ENCODE results near the gene STAG1. TPM values are rescaled to one million over a fixed set of nuclear protein-coding genes. Genes with fewer than 3 reads are reported as not detected.
"Not testable (repeated sequence)": the region's sequence is repeated elsewhere in the genome, so short reads cannot be mapped to it uniquely, and the experiment has no call there.

The STAG1 gene
- total RNA-seq, 1 experiment from 2014 or later = 31.6 TPM

DNA sequence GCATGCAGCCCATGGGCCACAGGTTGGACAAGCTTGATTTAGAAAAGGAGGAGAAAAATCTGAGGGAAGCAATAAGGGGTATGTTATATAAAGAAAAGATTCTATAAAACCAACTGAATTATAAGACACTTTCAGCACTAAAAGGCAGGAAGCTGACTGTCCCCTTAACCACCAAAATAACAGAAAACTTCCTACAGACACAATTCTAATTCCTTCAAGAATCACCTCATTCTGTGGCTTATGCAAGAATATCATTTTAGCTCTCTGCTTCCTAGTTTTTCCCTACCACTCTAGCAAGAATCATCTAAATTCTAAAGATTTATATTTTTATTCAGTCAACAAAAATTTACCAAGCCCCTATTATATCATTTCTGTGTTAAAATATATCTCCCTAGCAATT is 6.3 kb downstream of the STAG1 start:
- no peak for DNase-seq (ENCODE audit: low read depth)

DNA sequence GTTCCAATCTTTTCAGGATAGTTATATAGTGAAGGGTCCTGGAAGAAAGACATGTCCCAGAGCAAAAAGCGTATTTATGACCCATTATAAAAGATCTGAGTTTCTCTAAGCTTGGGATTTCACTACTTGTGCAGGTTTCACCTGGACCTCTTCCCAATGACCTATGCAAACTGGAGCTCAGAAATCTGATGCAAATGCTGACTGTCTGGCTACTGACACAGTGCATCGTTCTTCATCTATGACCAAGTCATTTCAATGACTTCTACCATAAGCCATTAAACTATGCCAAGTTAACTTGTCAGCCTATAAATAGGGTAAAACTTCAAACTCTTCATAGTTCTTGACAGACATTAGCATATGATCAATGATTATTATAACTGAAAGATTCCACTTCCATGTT is 11.1 kb downstream of the STAG1 start:
- no peak for DNase-seq (ENCODE audit: low read depth)

DNA sequence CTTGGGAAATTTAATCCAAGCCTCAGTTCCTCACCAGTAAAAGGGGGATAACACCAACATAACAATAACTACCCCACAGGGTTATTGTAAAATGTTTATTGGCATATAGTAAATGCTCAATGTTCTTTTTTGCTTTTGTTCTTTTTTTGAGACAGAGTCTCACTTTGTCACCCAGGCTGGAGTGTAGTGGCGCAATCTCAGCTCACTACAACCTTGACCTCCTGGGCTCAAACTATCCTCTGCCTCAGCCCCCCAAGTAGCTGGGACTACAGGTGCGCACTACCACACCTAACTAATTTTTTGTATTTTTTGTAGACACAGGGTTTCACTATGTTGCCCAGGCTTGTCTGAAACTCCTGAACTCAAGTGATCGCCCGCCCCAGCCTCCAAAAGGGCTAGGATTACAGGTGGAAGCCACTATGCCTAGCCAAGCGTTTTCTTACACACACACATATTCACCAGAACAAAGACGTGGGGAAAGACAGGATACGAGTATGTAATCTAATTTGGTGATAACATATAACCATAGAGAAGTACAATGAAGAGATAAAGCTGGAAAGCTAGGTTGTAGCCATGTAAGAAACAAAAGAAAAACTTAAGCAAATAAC is 11.7 kb downstream of the STAG1 start:
- no peak for DNase-seq (ENCODE audit: low read depth)

DNA sequence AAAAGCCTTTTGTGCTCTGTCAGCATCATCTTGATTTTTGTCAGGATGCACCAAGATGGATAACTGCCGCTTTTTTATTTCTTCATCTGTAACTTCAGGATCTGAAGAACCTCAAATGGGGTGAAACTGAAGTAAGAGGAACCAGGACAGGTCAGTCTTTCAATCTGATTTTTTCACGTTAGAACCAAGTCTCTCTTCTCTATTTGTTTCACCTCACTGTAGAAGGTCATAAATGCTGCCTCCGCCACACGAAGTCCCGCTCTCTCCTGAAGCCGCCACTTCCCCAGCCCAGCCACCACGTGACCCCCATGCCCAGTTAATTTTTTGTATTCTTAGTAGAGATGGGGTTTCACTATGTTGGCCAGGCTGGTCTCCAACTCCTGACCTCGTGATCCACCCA is 15.2 kb downstream of the STAG1 start:
- DNase-seq (ENCODE audit: low read depth) = not testable (repeated sequence)

DNA sequence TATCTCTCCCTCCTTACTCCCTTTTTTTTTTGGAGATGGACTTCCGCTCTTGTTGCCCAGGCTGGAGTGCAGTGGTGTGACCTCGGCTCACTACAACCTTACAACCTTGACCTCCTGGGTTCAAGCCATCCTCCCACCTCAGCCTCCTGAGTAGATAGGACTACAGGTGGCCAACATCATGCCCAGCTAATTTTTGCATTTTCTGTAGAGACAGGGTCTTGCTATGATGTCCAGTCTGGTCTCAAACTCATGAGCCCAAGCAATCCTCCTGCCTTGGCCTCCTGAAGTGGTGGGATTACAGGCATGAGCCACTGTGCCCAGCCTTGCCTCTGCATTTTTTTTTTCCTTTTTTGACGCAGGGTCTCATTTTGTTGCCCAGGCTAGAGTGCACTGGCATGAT is 17.1 kb downstream of the STAG1 start:
- no peak for DNase-seq (ENCODE audit: low read depth)

DNA sequence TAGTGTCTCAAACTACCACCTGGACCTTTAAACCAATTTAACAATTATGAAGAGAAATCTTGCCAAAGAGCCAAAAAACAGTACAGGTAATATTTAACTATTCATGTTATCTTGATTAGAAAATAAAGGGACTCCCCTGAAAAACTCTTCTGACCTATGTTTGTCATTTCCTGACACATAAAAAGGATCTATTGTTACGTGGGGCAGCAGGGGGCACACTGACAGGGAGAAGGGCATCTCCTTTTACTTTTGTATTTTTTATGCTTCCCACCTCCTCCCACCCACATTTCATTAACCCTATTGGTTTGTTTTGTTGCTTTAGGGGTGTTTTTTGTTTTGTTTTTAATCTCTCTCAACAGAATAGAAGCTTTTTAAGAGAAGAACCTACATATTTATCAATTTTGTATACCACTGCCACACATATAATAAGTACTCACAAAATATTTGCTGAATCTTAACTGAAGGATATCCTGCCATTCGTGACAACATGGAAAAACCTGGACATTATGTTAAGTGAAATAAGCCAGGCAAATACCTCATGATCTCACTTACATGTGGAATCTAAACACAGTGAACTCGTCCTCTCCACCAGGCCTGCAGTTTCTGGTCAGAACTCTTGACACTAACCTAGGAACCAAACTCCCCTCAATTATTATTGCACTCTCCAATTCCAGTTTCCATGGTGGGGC is 17.7 kb downstream of the STAG1 start:
- DNase-seq (ENCODE audit: low read depth) = no peak

DNA sequence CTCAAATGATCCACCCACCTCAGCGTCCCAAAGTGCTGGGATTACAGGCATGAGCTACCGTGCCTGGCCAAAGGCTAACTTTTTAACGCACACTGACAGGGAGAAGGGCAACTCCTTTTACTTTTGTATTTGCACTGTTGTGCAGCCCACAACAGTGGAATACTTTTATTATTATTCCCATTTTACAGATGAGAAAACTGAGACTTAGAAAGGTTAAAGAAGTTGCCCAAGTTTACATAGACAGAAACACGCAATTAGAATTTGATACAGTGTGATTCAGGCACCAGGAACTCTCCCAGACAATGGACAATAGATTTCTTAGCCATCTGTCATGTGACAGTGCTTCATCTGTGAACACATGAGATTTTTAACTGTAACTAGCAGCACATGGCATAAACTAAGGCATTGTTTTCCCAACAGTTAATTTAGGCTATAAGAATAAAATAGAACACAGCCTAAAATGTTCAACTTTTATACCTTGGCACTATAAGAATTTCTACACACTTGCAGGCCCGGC is 18.8 kb downstream of the STAG1 start:
- DNase-seq (ENCODE audit: low read depth) = peak; percentile 39

DNA sequence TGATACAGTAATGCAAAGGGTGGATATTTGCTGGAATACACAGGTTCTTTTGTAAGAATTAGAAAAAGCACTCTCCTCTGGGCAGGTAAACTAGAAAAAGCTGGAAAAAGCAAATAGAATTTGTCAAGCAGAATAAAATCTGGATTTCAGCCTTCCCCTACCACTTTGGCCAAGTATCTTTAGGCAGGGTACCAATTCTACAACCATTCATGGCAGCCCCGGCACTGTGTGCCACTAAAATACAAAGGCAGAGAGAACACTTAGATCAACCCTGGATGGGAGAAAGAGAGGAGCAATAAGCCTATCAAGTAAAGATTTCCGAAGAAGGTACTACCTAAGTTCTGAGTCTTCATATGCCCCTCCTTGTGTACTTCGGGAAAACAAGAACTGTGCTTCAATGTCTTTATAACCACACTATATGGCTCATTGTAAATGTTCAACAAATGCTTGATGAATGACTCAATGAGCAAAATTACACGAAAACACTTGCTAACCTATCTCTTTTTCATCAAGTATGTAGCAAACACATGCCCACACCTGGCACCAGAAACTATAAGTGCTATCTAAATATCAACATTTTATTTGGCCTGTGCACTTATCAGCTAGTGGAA is 20.8 kb downstream of the STAG1 start:
- DNase-seq (ENCODE audit: low read depth) = no peak

DNA sequence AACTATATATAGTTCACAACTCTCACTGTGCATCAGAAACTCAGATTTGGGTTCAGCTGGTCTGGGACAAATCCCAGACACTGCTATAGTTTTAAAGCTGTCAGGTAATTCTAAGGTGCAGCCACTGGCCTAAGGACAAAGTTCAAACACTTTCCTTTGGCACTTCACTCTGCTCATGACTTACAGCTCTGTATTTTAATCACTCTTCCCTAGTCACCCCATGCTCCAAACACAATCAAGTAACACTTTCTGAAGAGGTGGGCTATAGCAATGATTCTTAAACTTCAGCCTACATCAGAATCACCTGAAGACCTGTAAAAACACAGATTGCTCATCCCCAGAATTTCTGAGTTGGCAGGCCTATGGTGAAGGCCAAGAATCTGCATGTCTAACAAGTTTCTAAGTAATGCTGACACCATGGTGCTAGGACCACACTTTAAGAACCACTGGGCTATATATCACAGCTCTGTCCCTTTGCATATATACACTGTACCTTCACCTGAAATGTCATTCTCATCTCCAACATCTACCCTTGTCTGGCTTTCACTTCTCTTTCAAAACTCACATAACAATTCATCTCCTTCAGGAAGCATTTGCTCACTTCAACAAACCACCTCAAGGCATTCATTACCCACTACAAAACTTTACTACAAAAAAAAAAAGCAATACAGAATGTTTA is 21.4 kb downstream of the STAG1 start:
- DNase-seq (ENCODE audit: low read depth) = no peak

DNA sequence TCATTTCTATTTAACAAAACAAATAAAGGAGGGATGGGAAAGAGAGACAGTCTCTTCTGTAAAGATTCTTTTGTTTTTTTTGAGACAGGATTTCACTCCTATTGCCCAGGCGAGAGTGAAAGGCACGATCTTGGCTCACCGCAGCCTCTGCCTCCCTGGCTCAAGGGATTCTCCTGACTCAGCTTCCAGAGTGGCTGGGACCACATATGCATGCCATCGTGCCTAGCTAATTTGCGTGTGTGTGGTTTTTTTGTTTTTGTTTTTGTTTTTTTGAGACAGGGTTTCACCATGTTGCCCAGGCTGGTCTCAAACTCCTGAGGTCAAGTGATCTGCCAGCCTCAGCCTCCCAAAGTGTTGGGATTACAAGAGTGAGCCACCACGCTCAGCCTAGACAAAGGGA is 23.3 kb downstream of the STAG1 start:
- DNase-seq (ENCODE audit: low read depth) = peak; percentile 96

DNA sequence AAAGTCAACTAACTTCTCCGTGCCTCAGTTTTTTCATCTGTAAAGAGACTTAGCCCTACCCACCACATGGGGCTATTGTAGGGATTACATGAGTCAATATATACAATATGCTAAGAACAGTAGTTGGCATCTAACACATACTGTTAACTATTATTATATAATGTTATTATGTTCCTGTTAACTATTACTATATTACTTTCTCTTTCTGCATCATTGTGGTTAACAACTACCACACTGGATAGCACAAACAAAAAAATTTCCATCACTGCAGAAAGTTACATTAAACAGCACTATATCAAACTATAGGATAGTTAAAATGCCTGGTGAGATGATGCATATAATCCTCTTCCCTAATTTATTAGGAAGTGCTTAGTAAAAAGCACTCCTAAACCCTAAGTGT is 23.7 kb downstream of the STAG1 start:
- DNase-seq (ENCODE audit: low read depth) = no peak

DNA sequence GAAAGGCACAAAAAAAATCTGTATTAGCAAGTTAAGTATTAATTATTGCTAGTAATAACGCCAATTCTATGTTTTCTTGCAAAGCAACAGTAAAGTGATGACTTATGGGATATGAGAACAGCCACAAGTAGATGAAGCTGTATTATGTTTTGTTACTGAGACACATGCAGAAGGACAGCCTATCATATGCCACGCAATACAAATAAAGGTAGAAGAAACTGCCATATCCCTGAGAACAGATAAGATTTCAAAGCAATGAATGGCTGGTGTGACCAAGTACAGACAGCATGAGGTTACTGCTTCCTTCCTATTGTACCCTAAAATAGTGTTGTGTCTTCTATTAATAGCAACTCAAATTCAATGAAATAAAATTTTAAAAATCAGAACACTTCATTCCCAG is 26.7 kb downstream of the STAG1 start:
- no peak for DNase-seq (ENCODE audit: low read depth)

DNA sequence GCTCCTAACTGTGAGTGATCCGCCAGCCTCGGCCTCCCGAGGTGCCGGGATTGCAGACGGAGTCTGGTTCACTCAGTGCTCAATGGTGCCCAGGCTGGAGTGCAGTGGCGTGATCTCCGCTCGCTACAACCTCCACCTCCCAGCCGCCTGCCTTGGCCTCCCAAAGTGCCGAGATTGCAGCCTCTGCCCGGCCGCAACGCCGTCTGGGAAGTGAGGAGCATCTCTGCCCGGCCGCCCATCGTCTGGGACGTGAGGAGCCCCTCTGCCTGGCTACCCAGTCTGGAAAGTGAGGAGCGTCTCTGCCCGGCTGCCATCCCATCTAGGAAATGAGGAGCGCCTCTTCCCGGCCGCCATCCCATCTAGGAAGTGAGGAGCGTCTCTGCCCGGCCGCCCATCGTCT is 29.3 kb downstream of the STAG1 start:
- DNase-seq (ENCODE audit: low read depth) = not testable (repeated sequence)

DNA sequence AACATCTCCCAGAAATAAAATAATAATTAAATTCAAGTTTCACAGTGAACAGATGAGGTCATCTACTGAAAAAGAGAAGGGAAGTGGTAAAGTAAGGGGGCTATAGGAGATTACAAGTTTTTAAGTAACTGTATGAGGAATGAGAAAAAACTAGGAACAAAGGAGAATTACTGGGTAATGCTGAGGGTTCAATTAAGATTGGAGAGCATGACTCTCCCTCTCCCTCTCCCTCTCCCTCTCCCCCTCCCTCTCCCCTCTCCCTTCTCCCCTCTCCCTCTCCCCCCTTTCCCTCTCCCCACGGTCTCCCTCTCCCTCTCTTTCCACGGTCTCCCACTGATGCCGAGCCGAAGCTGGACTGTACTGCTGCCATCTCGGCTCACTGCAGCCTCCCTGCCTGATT is 29.8 kb downstream of the STAG1 start:
- not testable (repeated sequence) for DNase-seq (ENCODE audit: low read depth)

DNA sequence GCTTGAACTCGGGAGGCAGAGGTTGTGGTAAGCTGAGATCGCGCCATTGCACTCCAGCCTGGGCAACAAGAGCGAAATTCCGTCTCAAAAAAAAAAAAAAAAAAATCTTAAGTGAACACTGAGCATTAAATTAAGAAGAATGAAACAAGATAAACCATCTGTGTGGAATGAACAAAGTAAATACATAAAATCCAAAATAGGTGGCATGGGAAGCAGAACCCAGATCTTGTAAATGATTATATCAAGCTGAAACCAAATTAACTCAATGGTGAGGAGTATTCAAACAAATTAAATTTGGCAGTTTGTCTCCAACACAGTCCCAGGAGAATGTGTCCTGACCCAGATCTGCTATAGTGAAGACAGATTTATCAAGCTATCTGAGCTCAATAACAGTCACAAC is 32.1 kb downstream of the STAG1 start:
- no peak for DNase-seq (ENCODE audit: low read depth)

DNA sequence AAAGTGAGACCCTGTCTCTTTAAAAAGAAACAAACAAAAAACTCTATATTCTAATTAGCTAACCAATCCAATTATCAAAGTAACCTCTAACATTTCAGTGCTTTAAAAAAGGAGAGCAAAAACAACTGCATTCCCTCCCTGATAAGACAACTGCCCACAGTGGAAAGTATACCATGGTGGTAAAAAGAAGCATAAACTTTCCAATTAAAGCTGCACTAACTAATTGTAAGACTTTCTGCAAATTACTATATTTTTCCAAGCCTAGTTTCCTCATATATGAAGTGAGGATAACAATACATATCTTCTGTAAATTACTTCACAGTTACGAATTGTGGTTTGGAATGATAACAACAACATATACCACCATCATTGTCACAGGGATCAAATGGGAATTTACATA is 35.5 kb downstream of the STAG1 start:
- no peak for DNase-seq (ENCODE audit: low read depth)

DNA sequence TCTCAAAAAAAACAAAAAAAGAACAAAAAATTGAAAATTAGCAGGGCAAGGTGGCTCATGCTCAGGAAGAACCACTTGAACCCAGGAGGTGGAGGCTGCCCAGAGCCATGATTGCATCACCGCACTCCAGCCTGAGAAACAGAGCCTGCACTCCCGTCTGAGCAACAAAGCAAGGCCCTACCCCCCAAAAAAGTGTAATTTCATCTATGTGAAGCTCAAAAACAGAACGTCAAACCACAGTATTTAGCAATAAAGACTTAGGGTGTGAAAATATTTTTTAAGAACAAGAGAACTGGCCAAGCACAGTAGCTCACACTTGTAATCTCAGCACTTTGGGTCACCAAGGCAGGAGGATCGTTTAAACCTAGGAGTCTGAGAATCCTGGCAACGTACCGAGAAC is 38.2 kb downstream of the STAG1 start:
- DNase-seq (ENCODE audit: low read depth) = no peak

DNA sequence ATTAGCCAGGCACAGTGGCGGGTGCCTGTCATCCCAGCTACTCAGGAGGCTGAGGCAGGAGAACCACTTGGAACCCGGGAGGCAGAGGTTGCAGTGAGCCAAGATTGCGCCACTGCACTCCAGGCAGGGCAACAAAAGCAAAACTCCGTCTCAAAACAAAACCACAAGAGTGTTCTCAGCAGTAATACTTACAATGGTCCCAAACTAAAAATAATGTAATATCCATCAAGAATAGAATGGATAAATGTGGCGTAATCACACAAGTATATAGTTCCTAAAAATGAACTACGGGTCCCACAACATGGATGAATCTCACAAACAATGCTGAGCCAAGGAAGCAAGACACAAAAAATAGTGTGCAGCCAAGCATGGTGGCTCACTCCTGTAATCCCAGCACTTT is 39.2 kb downstream of the STAG1 start:
- no peak for DNase-seq (ENCODE audit: low read depth)

DNA sequence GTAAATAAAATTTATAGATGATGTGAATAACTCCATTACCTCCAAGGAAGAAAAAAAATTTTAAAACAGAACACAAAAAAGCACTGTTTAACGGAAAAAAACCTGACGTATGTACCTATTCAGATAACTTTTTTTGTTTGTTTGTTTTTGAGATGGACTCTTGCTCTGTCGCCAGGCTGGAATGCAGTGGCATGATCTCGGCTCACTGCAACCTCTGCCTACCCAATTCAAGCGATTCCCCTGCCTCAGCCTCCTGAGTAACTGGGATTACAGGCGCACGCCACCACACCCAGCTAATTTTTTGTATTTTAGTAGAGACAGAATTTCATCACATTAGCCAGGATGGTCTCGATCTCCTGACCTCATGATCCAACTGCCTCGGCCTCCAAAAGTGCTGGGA is 40.3 kb downstream of the STAG1 start:
- not testable (repeated sequence) for DNase-seq (ENCODE audit: low read depth)

DNA sequence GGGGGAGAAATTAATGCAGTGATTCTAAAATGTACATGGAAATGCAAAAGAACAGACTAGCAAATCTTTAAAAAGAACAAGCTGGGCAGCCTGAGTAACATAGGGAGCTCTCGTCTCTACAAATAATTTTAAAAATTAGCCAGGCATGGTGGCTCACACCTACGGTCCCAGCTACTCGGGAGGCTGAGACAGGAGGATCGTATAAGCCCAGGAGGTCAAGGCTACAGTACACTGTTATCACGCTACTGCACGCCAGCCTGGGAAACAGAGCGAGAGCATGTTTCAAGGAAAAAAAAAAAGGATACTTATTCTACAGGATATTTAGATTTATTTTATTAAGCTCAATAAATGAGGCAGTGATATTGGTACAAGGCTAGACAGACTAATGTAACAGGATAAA is 40.9 kb downstream of the STAG1 start:
- DNase-seq (ENCODE audit: low read depth) = no peak

DNA sequence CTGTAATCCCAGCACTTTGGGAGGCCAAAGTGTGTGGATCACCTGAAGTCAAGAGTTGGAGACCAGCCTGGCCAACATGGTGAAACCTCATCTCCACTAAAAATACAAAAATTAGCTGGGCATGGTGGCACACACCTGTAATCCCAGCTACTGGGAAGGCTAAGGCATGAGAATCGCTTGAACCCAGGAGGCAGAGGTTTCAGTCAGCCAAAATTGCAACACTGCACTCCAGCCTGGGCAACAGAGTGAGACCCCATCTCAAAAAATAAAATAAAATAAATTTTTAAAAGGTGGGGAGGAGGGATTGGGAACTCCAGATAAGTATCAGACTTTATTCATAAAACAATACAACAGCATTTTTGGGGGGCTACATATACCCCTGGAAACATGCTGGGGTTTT is 42.4 kb downstream of the STAG1 start:
- DNase-seq (ENCODE audit: low read depth) = not testable (repeated sequence)

DNA sequence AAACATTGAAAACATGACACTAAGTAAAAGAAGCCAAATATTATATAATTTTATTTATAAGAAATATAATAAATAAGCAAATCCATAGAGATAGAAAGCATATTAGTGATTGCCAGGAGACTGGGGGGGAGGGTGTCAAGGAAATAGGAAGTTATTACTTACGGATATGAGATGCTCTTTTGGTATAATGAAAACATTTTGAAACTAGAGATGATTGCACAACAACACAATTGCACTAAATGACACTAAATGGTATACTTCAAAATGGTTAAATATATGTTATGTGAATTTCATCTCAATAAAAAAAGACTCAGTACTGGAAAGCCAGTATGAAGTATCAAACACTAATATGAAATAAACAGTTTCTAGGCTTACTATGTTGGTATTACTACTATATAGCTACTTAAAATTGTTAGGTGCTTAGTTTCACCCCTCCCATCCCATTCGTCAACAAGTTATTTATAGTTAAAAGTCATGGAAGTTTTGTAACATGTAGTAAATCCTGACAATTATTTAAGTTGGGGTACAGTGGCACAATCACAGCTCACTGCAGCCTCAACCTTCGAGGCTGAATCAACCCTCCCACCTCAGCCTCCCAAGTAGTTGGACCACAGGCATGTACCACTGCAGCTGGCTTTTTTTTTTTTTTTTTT is 43.7 kb downstream of the STAG1 start:
- DNase-seq (ENCODE audit: low read depth) = no peak

All from M059J (cell line).